DMS 273 (cell line): Measurements from ENCODE around the gene GATAD2A.

Experiments used
- DNase-seq: peaks from one replicate; lab custom pipeline; 2025; ENCODE audit not compliant: unreplicated experiment; lab: John Stamatoyannopoulos, UW

The GATAD2A gene

DNA sequence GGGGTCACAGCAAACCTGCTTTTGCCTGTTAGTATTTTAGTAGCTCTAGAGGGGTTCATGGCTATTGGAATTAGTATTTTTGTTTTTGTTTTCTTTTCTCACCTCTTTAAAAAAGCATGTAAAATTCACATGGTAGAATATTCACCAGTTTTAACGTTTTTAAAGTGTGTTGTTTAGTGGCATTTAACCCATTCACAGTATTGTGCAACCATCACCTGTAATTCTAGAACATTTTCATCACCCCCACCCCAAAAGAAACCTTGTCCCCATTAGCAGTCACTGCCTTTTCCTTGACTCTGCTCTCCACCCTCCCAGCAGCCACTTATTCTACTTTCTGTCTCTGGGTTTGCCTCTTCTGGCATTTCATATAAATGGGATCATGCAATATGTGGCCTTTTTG lies 39.8 kb downstream of the GATAD2A start:
- no peak for DNase-seq

DNA sequence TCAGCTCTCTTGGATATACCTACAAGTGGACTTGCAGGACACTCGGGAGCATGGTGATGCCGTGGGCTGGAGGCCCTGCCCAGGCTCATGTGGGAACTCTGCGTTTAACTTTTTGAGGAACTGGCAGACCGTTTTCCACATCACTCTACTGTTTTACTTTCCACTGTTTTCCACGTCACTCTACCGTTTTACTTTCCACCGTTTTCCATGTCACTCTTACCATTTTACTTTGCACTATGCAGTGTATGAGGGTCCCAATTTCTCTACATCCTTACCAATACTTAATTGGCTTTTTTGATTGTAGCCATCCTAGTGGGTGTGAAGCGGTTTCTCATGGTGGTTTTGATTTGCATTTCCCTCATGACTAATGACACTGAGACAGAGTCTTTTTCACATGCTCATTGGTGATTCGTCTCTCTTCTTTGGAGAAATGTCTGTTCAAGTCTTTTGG lies 40.5 kb downstream of the GATAD2A start:
- no peak for DNase-seq

DNA sequence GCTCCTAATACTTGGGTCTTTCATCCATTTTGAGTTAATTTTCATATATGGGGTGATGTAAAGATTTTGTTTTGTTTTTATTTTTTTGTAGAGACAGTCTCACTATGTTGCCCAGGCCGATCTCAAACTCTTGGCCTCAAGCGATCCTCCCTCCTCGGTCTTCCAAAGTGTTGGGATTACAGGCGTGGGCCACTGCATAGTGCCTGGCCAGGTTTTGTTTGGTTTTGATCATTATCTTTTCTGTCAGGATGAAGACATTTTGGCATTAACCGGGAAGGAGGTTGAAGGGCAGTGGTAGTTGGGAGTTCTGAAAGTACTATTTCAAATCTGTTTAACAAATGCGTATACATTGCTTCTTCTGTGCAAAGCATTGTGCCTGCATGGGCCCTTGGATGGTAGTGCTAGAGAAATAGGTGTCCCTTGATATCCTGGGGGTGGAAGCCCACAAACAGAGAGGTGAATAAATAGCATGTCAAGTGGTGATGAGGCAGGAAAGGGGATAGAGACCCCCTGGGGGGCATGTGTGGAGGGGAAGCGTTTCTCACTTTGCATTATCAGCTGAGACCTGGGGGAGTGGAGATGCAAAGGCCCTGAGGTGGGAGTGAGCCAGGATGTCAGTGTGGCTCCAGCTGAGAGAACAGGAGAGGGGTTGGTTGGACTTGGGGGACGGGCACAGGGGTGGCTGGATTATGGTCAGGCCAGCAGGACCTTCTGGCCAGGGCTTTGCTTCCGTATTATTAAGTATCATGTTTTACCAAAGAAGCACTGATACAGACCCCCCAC lies 41.4 kb downstream of the GATAD2A start:
- DNase-seq, result no peak

DNA sequence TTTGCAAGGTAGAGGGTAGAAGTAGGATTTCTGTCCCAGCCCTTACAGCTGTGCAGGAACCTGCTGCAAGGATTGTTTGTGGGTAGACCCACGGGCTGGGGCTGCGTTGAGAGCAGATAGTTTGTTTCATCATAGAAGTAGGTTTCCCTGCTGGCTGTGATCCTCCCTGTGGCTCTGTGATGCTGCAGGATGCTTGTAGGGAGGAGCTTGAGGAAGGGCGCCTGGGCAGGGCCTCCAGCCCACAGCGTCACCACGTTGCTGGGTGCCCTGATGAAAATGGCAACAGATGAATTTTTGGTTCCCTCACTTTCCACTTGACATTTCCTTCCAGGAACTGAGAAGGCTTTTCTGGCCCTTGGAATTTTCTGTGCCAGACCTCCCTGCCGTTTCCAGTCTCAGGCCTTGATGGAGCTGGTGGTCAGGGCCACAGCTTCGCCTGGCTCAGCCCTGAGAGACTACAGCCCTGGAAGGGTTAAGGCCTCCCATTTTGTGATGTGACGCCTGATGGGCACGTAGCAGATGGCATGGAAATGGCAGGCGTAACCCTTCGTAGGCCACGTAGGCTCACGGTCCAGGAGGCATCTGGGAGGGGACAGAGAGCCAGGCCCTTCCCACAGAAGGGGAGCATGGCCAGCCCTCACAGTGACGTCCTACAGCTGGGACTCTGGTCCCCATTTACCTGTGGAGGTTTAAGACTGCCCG lies 42.2 kb downstream of the GATAD2A start:
- DNase-seq, result peak; percentile 56

DNA sequence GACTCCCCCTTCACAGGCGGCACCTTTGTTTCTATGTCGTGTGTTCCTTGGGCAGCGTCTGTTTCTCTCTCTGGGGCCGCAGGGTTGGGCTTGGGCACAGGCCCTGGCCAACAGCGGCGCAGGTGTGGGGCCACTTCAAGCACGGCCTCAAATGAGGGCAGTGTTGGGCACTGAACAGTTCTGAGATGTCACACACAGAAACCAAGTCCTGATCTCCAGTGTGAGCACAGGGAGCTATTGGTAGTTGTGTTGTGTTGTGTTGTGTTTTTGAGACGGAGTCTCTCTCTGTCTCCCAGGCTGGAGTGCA lies 42.7 kb downstream of the GATAD2A start:
- no peak for DNase-seq

DNA sequence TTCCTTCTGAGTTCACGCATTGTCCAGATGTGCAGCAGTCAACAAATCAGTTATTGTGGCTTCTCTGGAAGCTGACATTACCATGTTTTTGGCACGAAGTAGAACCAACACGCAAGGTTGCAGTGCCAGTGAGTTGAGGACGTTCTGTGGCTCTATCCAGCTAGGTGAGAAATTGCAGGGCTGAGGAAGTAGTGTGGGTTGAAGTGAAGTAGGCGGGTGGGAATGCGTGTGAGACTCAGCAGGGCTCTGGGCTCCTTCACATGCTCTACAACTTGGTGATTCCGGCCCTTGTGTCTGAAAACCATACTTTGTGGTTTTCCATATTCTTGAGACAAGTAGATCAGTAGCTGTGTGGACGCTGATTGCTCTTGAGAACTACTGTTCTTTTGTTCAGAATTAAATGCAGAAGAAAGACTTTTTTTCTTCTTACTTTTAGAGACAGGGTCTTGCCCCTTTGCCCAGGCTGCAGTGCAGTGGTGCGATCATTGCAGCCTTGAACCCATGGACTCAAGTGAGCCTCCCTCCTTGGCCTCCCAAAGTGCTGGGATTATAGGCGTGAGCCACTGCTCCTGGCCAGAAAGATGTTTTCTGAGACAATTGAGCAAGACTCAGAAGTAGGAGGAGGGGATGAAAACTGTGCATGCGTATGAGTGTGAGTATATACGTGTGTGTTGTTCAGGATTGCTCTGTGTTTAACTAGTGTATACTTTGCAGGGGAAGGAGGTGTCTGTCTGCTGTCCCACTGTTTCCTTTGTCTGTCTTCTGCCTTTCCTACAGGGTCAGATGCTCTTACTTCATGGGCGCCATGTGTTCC lies 46.2 kb downstream of the GATAD2A start:
- DNase-seq, result no peak

DNA sequence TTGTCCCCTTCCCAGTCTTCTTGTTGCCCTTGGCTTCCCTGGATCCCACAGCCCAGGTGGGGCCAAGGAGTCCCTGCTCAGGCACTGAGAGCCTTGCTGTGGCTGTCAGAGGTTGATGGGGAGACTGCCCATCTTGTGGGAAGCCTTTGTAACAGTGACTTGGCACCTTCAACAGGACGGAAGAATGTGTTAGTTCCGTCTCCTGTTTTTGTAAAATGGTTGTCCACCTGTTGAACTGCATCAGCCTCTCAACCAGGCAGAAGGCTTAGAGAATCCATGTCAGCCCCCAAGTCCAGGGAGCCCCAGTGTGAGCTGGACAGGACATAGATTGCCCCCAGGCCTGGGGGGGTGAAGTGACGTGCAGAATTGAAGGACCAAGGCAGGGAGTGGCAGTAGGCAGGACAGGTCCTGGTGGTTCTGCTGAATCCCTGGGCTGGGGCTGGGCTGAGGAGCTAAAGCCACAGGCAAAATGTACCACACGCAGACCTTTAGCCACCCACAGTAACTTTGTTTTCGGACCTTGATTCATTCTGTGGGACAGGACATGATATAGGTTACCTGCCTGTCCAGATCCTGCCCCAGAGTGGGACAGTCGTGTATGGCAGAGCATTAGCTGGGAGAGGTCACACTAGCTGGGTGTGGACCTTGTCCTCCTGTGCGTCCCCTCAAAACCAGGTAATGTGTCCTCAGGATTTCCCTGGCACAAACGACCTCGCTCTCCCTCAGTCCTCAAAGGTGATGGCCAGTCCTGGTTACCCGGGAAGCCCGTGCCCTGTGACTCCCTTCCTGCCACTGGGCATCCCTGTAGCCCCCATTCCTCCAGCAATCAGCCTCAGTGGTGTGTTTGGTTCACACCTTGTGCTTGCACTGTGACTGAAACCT lies 47.0 kb downstream of the GATAD2A start:
- DNase-seq, result no peak

DNA sequence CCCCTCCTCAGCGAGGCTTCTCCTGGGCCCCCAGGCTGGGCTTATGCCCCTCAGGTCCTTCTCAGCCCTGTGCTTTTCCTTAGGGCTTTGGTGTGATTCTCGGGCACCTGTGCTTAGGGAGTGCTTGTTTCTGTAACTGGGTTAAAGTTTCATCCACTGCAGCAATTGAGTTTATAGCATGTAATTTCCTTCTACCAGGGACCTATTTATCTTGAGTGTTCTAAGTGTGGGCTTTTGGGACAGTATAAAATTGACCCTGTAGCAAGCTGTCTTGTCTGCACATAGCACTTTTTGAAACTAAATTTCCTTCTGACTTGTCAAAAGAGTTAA lies 47.6 kb downstream of the GATAD2A start:
- DNase-seq, result no peak

DNA sequence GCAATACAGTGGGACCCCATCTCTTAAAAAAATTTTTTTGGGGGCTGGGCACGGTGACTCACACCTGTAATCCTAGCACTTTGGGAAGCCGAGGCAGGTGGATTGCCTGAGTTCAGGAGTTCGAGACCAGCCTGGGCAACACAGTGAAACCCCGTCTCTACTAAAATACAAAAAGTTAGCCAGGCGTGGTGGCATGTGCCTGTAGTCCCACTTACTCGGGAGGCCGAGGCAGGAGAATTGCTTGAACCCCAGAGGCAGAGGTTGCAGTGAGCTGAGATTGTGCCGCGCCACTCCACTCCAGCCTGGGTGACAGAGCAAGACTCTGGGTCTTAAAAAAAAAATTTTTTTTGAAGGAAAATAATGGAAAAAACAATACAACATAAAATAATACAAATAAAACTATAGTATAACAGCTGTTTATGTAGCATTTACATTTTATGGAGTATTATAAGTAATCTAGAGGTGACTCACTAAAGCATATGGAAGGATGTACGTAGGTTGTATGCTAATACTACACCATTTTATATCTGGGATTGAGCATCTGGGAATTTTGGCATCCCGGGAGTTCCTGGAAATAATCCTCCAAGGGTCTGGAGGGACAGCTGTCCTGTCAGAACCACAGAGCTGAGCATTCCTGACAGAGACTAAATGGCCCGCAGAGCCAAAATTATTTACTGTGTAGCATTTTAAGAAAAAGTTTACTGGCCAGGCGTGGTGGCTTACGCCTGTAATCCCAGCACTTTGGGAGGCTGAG lies 49.9 kb downstream of the GATAD2A start:
- peak; percentile 75 for DNase-seq

DNA sequence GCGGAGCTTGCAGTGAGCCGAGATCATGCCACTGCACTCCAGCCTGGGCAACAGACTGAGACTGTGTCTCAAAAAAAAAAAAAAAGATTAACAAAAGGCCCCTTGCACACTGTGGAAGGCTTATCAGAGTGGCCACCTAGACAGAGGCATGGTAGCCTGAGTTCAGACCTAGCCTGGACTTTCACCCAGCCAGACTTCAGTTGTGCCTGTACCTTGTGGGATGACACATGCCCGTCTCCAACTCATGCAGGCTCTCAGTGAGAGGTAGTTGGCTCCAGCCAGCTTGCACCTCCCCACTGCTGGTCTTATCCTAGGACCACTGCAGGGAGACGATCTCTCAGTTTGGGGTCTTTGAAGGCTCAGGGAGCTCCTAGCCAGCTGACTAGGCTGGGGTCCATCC lies 52.2 kb downstream of the GATAD2A start:
- peak; percentile 63 for DNase-seq

DNA sequence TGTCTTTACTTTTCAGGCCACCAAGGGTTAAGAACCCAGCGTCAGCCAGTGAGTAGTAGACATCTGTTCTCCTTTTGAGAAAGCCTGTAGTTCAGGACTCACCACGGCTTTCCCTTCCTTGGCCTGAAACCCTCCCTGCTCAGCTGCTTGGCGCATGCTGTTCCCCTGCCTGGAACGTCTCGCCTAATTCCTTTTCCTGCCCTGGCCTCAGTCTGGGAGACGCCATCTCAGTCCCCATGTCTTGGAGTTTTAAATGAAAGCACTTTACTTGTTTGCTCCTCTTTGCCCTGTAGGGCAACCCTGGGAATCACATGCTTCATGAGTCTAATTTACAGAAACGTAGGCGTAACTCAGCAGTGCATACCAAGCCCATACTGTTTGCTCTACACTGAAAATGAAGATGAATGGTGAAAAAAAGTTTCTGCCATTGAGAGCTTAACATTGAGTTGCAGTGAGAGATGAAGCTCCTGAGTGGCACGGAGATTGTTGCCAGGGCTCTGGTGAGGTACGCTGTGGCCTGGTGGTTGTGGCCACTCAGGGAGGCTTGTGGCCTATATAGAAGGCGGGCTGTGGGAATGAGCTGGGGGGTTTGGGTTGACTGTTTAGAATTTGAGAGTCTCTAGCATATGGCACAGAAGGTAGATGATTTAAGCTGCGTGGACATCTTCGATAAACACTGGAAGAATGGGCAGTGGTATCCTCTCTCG lies 52.8 kb downstream of the GATAD2A start:
- peak; percentile 77 for DNase-seq

DNA sequence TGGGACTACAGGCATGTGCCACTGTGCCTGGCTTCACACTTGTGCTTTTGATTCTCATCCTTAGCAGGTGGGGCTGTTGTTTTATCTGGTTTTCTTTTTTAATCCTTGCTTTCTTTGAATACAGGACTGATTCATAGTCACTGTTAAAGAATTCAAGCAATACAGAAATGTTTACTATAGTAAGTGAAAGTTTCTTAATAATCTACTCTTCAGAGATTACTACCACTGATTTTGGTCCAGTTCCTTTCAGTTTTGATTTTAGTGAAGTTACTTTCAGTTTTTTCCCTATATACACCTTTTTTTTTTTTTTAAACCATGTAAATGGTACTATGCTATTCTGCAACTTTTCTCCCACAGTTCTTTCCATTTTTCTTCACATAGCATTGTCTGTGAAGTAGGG lies 53.6 kb downstream of the GATAD2A start:
- no peak for DNase-seq

DNA sequence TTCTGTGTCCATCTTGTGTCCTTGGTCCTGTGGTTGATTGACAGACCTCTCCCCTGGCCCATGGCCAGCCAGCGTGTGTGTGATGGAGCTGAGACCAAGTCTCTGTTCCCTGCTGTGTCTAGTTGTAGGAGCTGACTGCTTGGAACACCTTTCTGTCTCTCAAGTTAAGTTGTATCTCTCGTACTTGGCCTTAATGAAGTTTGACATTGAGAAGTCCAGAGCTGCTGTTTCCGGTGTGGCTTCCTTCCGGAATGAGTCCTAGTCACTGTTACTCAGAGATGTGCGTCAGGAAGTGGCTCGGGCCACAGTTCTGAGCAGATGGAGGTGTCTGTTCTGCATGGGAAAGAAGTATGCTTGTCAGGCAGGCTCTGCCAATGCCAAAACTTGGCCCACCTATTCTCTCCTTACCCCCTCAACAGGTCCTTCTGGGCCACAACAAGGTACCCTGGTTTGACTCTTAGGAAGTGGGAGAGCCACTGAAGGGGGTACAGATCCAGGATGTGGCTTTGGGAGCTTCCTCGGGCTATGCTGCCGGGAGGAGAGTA lies 54.3 kb downstream of the GATAD2A start:
- DNase-seq, result peak; percentile 63

DNA sequence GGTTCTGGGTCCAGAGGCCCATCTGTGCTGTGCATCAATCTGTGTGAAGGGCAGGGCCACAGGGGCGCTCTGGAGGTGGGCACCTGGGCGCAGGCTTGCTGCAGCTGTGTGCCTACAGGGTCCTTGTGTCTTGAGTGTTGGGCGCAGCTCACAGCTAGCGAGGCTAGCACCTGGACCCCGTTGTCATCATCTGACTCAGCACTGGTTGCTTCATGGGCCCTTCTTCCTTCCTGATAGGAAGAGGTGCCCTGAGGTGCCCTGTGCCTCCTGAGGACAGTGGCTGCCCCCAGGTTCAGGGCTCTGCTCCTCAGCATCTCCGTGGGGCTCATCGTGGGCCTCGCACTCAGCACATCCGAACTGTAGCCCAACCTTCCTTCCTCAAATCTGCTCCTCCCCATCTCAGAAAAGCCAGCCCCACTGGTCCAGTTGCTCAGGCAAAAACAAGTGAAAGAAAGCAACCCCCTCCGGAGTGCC lies 54.8 kb downstream of the GATAD2A start:
- no peak for DNase-seq

DNA sequence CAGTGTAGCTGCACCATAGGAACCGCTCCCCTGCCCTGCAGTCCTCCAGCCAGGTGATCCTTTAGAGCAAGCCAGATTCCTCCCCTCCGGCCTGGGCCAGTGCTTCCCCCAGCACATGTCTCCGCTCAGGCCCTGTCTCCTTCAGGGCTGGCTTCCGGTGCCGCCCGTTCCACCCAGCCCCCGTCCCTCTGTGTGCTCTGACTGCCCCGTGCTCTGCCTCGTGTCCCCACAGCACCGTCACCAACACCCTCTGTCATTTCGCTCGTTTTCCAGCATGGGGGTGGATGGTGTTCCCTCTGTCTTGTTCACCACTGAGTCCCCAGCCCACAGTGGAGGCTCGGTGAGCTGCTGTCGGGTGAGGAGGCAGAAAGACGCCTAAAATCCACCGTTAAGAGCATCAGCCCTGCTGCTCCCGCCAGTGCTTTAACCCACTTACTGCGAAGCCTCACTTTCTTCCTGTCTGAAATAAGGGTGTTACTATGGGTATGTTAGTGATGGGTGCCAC lies 55.3 kb downstream of the GATAD2A start:
- DNase-seq, result no peak

DNA sequence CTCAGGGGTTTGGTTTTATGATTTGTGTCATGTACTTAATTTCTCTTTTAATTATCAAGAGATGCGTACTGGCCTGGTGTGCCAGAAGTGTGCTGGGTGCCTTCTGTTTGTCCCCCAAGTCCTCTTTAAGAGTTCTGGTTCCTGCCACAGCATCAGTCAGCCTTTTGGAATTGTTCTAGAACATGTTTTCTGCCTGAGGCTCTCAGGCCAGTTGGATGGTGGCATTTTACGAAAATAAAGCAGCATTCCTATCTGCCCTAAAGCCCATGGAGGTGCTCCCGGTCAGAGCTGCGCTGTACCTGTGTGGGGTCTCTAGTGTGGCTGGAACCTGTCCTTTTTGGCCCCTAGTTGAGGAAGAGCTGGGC lies 55.8 kb downstream of the GATAD2A start:
- no peak for DNase-seq

DNA sequence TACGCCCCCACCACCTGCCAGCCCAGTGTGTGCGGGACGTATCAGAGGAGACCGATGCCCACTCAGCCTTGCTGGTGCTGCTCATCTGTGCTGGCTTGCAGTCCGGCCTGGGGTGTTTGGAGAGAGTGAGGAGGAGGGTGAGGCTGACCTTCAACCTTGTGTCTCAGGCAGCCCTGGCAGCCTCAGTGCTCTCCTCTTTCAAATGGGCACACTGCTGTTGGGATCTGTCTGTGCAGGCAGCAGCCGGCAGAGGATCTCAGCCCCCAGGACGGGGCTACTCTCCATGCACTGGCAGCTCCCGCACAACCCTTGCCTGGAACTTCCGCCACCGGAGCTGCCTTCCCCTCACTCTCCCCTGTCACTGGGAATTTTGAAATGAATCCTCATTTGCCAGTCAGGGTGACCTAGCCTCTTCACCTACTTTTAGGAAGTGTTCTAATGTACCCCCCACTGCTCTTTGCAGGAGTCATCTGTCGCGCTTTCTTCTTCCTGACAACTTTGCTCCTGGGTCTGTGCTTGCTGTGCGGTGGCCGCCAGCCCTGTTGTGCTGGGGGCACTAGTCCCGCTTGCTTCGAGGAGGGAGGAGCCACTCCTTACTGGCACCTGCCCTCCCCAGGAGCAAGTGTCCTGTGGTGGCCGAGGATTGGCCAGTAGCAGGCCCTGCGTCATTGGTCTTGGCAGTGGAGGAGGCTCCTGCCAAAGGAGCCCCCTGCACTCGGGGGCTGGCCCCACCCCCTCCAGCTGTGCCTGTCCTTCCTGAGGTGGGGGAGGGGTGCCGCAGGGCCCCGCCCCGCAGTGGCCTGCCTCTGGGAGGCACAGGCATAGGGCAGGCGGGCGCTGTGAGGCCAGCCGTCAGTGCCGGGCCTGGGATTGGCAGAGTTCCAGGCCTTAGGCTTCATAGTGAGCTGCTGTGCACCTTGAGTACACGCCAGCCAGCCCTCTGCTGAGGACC lies 56.5 kb downstream of the GATAD2A start:
- peak; percentile 86 for DNase-seq
